ENCODE results near the gene PERCC1. TPM values are rescaled to one million over a fixed set of nuclear protein-coding genes. Genes with fewer than 3 reads are reported as not detected.

PERCC1 gene
- total and polyA plus RNA-seq, 11 donors: 0.11 to 0.60 (median 0.34) TPM; not detected in 6

GRCh38 chr16:1387331-1387730 lies 43.5 kb upstream of the PERCC1 start:
- H3K36me3 ChIP-seq: peaks cover 0 to 74% (median 55%) of the 10 kb centered on the region in 9 donors
- no peak for ATAC-seq
- DNase-seq: no peak

DNA sequence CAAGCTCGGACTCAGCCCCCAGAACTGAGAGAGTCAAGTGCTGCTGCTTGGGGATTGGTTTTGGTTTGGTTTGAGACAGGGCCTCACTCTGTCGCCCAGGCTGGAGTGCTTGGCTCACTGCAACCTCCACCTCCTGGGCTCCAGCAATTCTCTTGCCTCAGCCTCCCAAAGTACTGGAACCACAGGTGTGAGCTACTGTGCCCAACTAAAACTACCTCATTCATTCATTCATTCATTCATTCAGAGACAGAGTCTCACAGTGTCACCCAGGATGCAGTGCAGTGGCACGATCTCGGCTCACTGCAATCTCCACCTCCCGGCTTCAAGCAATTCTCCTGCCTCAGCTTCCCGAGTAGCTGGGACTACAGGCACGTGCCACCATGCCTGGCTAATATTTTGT lies 41.1 kb upstream of the PERCC1 start:
- H3K9me3 ChIP-seq: no peaks in the 10 kb centered on the region
- WGBS, 4 donors: 93 to 96% (median 94%) methylated on average over 6 to 7 of the region's 7 CpGs
- ATAC-seq (no peak), DNase-seq (no peak)
- no peaks in the 10 kb centered on the region for H3K27me3 ChIP-seq
- intact Hi-C loops (cut with DNase I): no loop called here
- H3K4me3 ChIP-seq: no peak overlapping the region
- H3K27ac ChIP-seq: no peak overlapping the region
- no peaks in the 10 kb centered on the region for H3K4me1 ChIP-seq
- H3K36me3 ChIP-seq: peaks cover 0 to 79% (median 70%) of the 10 kb centered on the region in 9 donors
- no peak for TF ChIP-seq CTCF (IDR thresholded peaks at IDR 0.05)
- no peak for TF ChIP-seq POLR2A (IDR thresholded peaks at IDR 0.05)

More at GRCh38 chr16:1387331-1387730, 43.5 kb upstream of the PERCC1 start:
- intact Hi-C loops (cut with DNase I): no loop called here
- no peaks in the 10 kb centered on the region for H3K4me1 ChIP-seq
- 86 to 94% (median 93%) methylated on average over 8 to 16 of the region's 16 CpGs for WGBS, 4 donors
- no peaks in the 10 kb centered on the region for H3K9me3 ChIP-seq
- H3K27me3 ChIP-seq: no peaks in the 10 kb centered on the region
- no peak for TF ChIP-seq CTCF (IDR thresholded peaks at IDR 0.05)
- TF ChIP-seq POLR2A (IDR thresholded peaks at IDR 0.05): no peak
- H3K4me3 ChIP-seq: no peak overlapping the region
- no peak overlapping the region for H3K27ac ChIP-seq

- 81 to 93% (median 89%) methylated on average over 27 to 28 of the region's 28 CpGs for WGBS, 4 donors
- TF ChIP-seq POLR2A (IDR thresholded peaks at IDR 0.05) (no peak), CTCF (IDR thresholded peaks at IDR 0.05) (no peak)
- DNase-seq (no peak), ATAC-seq (no peak)
- no peak overlapping the region for H3K27ac ChIP-seq
- peaks cover 0 to 74% (median 65%) of the 10 kb centered on the region in 9 donors for H3K36me3 ChIP-seq
- H3K27me3 ChIP-seq: no peaks in the 10 kb centered on the region
- intact Hi-C loops (cut with DNase I): no loop called here
- H3K9me3 ChIP-seq: no peaks in the 10 kb centered on the region
- H3K4me1 ChIP-seq: no peaks in the 10 kb centered on the region
- H3K4me3 ChIP-seq: no peak overlapping the region
Observed at GRCh38 chr16:1390239-1390779, 40.6 kb upstream of the PERCC1 start.

- Histone ChIP-seq H3K4me1 (no peaks in the 10 kb centered on the region), H3K27me3 (no peaks in the 10 kb centered on the region), H3K9me3 (no peaks in the 10 kb centered on the region), H3K27ac (no peak overlapping the region), H3K4me3 (no peak overlapping the region), H3K36me3 (peaks cover 0 to 87% (median 76%) of the 10 kb centered on the region in 9 donors)
- 91 to 96% (median 94%) methylated on average over 17 of the region's 17 CpGs for WGBS, 4 donors
- intact Hi-C loops (cut with DNase I): no loop called here
- TF ChIP-seq POLR2A (IDR thresholded peaks at IDR 0.05) (no peak), CTCF (IDR thresholded peaks at IDR 0.05) (no peak)
- ATAC-seq (no peak), DNase-seq (no peak)
Observed at GRCh38 chr16:1392826-1393225, 38.1 kb upstream of the PERCC1 start.
